Body of pancreas (tissue), 4 donors: ENCODE data around the gene GPN3.

Experiments used
- POLR2A ChIP-seq, 3 donors: fragments of 450-650 bp; IDR thresholded peaks; one replicate each; pipeline ENCODE4 v1.6.1; 2016; ENCODE audit warnings: antibody characterized with exemption in 3 of 3, mild to moderate bottlenecking in 2 of 3
- TF ChIP-seq, protein P1 (sequence below), 7 experiments: fragments of 450-650 bp in 4 of 7; fragments of 200-600 bp in 3 of 7; sonication (generic) in 3 of 7; IDR thresholded peaks; one replicate each; pipeline ENCODE4 v1.5.1; 2016 to 2019; ENCODE audit warnings: antibody characterized with exemption in 7 of 7

DNA sequence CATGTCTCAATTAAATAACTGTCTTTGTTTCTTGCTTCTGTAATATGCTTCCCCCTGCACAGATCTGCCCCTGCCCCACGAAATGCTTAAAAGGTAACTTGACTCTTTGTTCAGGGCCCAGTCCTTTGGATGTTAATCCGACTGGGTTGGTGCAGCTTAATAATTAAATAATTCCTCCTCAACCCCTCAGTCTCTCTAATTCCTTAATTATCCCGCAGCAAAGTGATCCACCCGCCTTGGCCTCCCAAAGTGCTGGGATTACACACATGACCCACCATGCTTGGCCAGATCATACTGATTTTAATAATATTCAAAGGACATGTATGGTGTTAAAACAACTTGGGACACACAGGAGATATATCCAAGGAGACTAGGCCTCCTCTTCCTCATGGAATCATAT, 46.4 kb downstream of the GPN3 start:
- TF ChIP-seq, protein P1, sequence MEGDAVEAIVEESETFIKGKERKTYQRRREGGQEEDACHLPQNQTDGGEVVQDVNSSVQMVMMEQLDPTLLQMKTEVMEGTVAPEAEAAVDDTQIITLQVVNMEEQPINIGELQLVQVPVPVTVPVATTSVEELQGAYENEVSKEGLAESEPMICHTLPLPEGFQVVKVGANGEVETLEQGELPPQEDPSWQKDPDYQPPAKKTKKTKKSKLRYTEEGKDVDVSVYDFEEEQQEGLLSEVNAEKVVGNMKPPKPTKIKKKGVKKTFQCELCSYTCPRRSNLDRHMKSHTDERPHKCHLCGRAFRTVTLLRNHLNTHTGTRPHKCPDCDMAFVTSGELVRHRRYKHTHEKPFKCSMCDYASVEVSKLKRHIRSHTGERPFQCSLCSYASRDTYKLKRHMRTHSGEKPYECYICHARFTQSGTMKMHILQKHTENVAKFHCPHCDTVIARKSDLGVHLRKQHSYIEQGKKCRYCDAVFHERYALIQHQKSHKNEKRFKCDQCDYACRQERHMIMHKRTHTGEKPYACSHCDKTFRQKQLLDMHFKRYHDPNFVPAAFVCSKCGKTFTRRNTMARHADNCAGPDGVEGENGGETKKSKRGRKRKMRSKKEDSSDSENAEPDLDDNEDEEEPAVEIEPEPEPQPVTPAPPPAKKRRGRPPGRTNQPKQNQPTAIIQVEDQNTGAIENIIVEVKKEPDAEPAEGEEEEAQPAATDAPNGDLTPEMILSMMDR (IDR thresholded peaks at IDR 0.05): no peak
- no peak for TF ChIP-seq POLR2A (IDR thresholded peaks at IDR 0.05)
